GM12892 (cell line): ENCODE measurements around the gene SPRED3.

ENCODE experiments used
- POLR2A ChIP-seq: IDR thresholded peaks from 2 replicates; pipeline ENCODE4 v1.6.1; 2011; ENCODE audit warnings: low read depth, low read length, control low read depth
- POLR2AphosphoS5 ChIP-seq: IDR thresholded peaks from 2 replicates; pipeline ENCODE4 v1.6.1; 2011; ENCODE audit warnings: low read depth, low read length, control low read depth

- no peak for TF ChIP-seq POLR2AphosphoS5
- TF ChIP-seq POLR2A, result no peak
These were observed 55.5 kb downstream of the SPRED3 start for GRCh38 chr19:38444026-38444425.
